SH-SY5Y (cell line): ENCODE data around the gene ALDH3A2.

Source experiments
- GATA2 ChIP-seq: IDR thresholded peaks from 2 replicates; pipeline ENCODE4 v1.6.1; 2011; ENCODE audit warnings: mild to moderate bottlenecking, low read depth, low read length
- GATA3 ChIP-seq: IDR thresholded peaks from 2 replicates; pipeline ENCODE4 v1.6.1; 2011; ENCODE audit warnings: low read depth, mild to moderate bottlenecking, low read length, moderate library complexity

DNA sequence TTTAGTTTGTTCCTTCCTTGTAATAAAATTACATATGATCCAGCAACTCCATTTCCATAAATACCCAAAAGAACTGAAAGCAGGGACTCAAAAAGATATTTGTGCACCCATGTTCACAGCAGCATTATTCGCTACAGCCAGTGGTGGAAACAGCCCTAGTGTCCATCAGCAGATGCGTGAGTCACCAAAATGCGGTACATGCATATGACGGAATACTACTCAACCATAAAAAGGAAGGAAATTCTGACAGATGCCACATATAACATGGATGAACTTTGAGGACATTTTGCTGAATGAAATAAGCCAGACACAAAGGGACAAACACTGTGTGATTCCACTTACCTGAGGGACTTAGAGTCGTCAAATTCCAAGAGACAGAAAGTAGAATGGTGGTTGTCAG is 76.9 kb downstream of the ALDH3A2 start:
- TF ChIP-seq GATA2 (no peak), GATA3 (no peak)
